Lower leg skin (tissue), 4 donors: ENCODE results near the gene BRMS1. TPM values are rescaled to one million over a fixed set of nuclear protein-coding genes. Genes with fewer than 3 reads are reported as not detected.

Source experiments
- DNase-seq, 2 donors: peaks; one replicate each; pipeline ENCODE4 v3.0.0-alpha.2; 2019; ENCODE audit warnings: low spot score in 2 of 2
- H3K4me3 ChIP-seq: fragments of 200-600 bp; sonication (generic); 2 replicates; pipeline ENCODE4 v1.5.1; 2017; ENCODE audit warnings: mild to moderate bottlenecking, low read depth; ENCODE audit not compliant: poor library complexity, severe bottlenecking
- CTCF ChIP-seq, 3 donors: fragments of 450-650 bp; IDR thresholded peaks; one replicate each; pipeline ENCODE4 v1.5.1; 2016; ENCODE audit warnings: antibody characterized with exemption in 3 of 3, mild to moderate bottlenecking in 3 of 3, moderate library complexity in 2 of 3
- POLR2A ChIP-seq, 2 donors: fragments of 450-650 bp; IDR thresholded peaks; one replicate each; pipeline ENCODE4 v1.6.1; 2016 to 2017; ENCODE audit warnings: antibody characterized with exemption in 2 of 2, mild to moderate bottlenecking in 1 of 2, moderate library complexity in 1 of 2
- whole genome bisulfite sequencing, 2 donors: methylation state at CpG; one replicate each; pipeline ENCODE4 v1.1.5; 2018; 5-methylcytosine and 5-hydroxymethylcytosine counted together
- intact Hi-C: fragments of 100-400 bp; cut with DNase I; formaldehyde crosslinking; loops from one replicate; pipeline ENCODE4 v1.15.0; 2023; ENCODE audit warnings: low total_unique reads
- total RNA-seq, 4 donors: library from RNA; depleted of rRNA; stranded (reverse); fragments of >200 nt; gene quantifications; one replicate each; pipeline ENCODE4 v1.1.0, GENCODE V29; 2016

BRMS1 gene
- total RNA-seq, 4 donors from 2014 or later = 40.1 to 68.4 (median 57.5) TPM

- no peak overlapping the region for H3K4me3 ChIP-seq
- DNase-seq = no peak
- TF ChIP-seq CTCF (IDR thresholded peaks at IDR 0.05) = no peak
- TF ChIP-seq POLR2A (IDR thresholded peaks at IDR 0.05) = no peak
- intact Hi-C loops = no loop called here
- 58 to 71% methylated on average over 3 of the region's 3 CpGs for WGBS, 2 donors
Measured at GRCh38 chr11:66318600-66318970, 26.3 kb downstream of the BRMS1 start.

GRCh38 chr11:66317723-66318599 lies 26.9 kb downstream of the BRMS1 start:
- WGBS, 2 donors = 12 to 17% methylated on average over 15 to 16 of the region's 16 CpGs
- no peak for TF ChIP-seq POLR2A (IDR thresholded peaks at IDR 0.05)
- TF ChIP-seq CTCF (IDR thresholded peaks at IDR 0.05) = no peak
- no peak overlapping the region for H3K4me3 ChIP-seq
- DNase-seq = peak; percentile 85 to 94
- intact Hi-C loops = no loop called here

- WGBS, 2 donors = 7 to 18% methylated on average over 14 of the region's 14 CpGs
- intact Hi-C loops = no loop called here
- no peak for TF ChIP-seq POLR2A (IDR thresholded peaks at IDR 0.05)
- no peak for TF ChIP-seq CTCF (IDR thresholded peaks at IDR 0.05)
- H3K4me3 ChIP-seq = no peak overlapping the region
- DNase-seq = no peak
Measured at GRCh38 chr11:66317322-66317722, 27.6 kb downstream of the BRMS1 start.

GRCh38 chr11:66316849-66317251 lies 28.1 kb downstream of the BRMS1 start, which contains the start of gene CD248:
Gene CD248, minus strand, starts transcription at chr11:66317044. Its CDS starts 17 bp downstream, at chr11:66317027.
- intact Hi-C loops = no loop called here
- TF ChIP-seq CTCF (IDR thresholded peaks at IDR 0.05) (no peak), POLR2A (IDR thresholded peaks at IDR 0.05) (no peak)
- WGBS, 2 donors = 5 to 20% methylated on average over 12 to 16 of the region's 29 CpGs
- peak within 1 kb of the TSS; percentile 10 for H3K4me3 ChIP-seq
- peak in 1 of 2 donors; percentile 91 for DNase-seq

- TF ChIP-seq CTCF (IDR thresholded peaks at IDR 0.05) = no peak
- TF ChIP-seq POLR2A (IDR thresholded peaks at IDR 0.05) = no peak
- DNase-seq = no peak
- intact Hi-C loops = no loop called here
- peak overlapping the region; percentile 10 for H3K4me3 ChIP-seq
- WGBS, 2 donors = 52 to 56% methylated on average over 7 to 29 of the region's 52 CpGs
Measured at GRCh38 chr11:66315921-66316811, 28.7 kb downstream of the BRMS1 start.
